Stimulated activated CD8-positive, alpha-beta memory T cell treated with anti-CD3 and anti-CD28 coated beads, Interleukin-15, amount 100 ng/mL, for 48 hours (primary cell): ENCODE results near the gene NAAA.
"Not testable (repeated sequence)": the region's sequence is repeated elsewhere in the genome, so short reads cannot be mapped to it uniquely, and the experiment has no call there.

ENCODE experiments used
- DNase-seq, 2 donors: peaks; one replicate each; pipeline ENCODE4 v3.0.0-alpha.2; 2020; ENCODE audit warnings: low read depth in 2 of 2

Gene NAAA

GRCh38 chr4:75940692-75941253 is at the start of gene NAAA:
Gene NAAA, minus strand, starts transcription at chr4:75941013. Its CDS starts 64 bp downstream, at chr4:75940949.
- DNase-seq, result peak; percentile 72 to 74

GRCh38 chr4:75989846-75990528 is 49.2 kb upstream of the NAAA start:
- DNase-seq, result no peak

- no peak for DNase-seq
These were observed 44.3 kb upstream of the NAAA start for GRCh38 chr4:75985116-75985515.

- no peak for DNase-seq
These were observed 39.8 kb upstream of the NAAA start for GRCh38 chr4:75980576-75980975.

GRCh38 chr4:75976177-75976576 is 35.4 kb upstream of the NAAA start:
- no peak for DNase-seq

- no peak for DNase-seq
These were observed 33.0 kb upstream of the NAAA start for GRCh38 chr4:75973766-75974165.

GRCh38 chr4:75968084-75968483 is 27.3 kb upstream of the NAAA start:
- no peak for DNase-seq

GRCh38 chr4:75963558-75963957 is 22.7 kb upstream of the NAAA start:
- DNase-seq, result no peak

- DNase-seq, result not testable (repeated sequence)
These were observed 21.3 kb upstream of the NAAA start for GRCh38 chr4:75962072-75962471.

- DNase-seq, result not testable (repeated sequence)
These were observed 17.7 kb upstream of the NAAA start for GRCh38 chr4:75958546-75958945.

- not testable (repeated sequence) for DNase-seq
These were observed 14.0 kb upstream of the NAAA start for GRCh38 chr4:75954811-75955210.

- no peak for DNase-seq
These were observed 12.7 kb upstream of the NAAA start for GRCh38 chr4:75953509-75953908.

GRCh38 chr4:75950213-75950815 is 9.5 kb upstream of the NAAA start:
- no peak for DNase-seq

- DNase-seq, result no peak
These were observed 8.1 kb upstream of the NAAA start for GRCh38 chr4:75948822-75949444.

- DNase-seq, result peak; percentile 62 to 65
These were observed 722 bp downstream of the NAAA start for GRCh38 chr4:75939890-75940691.

- no peak for DNase-seq
These were observed 5.2 kb downstream of the NAAA start for GRCh38 chr4:75935628-75936027.

GRCh38 chr4:75930152-75930551 is 10.7 kb downstream of the NAAA start:
- no peak for DNase-seq

- DNase-seq, result not testable (repeated sequence)
These were observed 15.9 kb downstream of the NAAA start for GRCh38 chr4:75924916-75925315.

- DNase-seq, result no peak
These were observed 16.4 kb downstream of the NAAA start for GRCh38 chr4:75924309-75924827.

- DNase-seq, result no peak
These were observed 18.2 kb downstream of the NAAA start for GRCh38 chr4:75922588-75922987.

- no peak for DNase-seq
These were observed 18.9 kb downstream of the NAAA start for GRCh38 chr4:75921910-75922309.

GRCh38 chr4:75920327-75920726 is 20.5 kb downstream of the NAAA start:
- no peak for DNase-seq
